Measurements from ENCODE around the gene IL1RN. TPM values are rescaled to one million over a fixed set of nuclear protein-coding genes. Genes with fewer than 3 reads are reported as not detected.

IL1RN gene
- total and polyA plus RNA-seq, 2 of the 4 experiments (the other 2 are of a cell fraction), result not detected

- dilution Hi-C loops (cut with HindIII; ENCODE audit: low sequenced_read_pairs, unreplicated experiment) (no loop called here), in situ Hi-C loops (cut with MboI; ENCODE audit: low sequenced_read_pairs) (no loop called here), intact Hi-C loops (cut with micrococcal nuclease) (no loop called here)
- H2BK15ac ChIP-seq (ENCODE audit: low read depth, low read length), result no peak overlapping the region
- no peak overlapping the region for H2AFZ ChIP-seq (replicated peaks; ENCODE audit: low read length, poor library complexity)
- CTCF ChIA-PET, result no interaction called here
- H4K91ac ChIP-seq (ENCODE audit: insufficient read depth, low read depth, low read length), result no peak overlapping the region
- no peak overlapping the region for H3K56ac ChIP-seq (ENCODE audit: extremely low read depth, insufficient read depth, low read length)
- no peak overlapping the region for H2BK20ac ChIP-seq (ENCODE audit: low read depth, low read length)
- WGBS, 2 experiments (ENCODE audit: extremely low coverage in 2 of 2, insufficient read length in 1 of 2), result 72% methylated on average over 3 of the region's 8 CpGs; no CpG with 5 or more reads in 1 of the 2 experiments
- no peaks in the 10 kb centered on the region for H3K9me3 ChIP-seq (ENCODE audit: control insufficient read depth, insufficient read depth, low read length)
- no peak overlapping the region for H3K4ac ChIP-seq (ENCODE audit: low read depth, low read length)
- no peak overlapping the region for H3K18ac ChIP-seq (ENCODE audit: low read depth, low read length)
- no peaks in the 10 kb centered on the region for H3K4me1 ChIP-seq (ENCODE audit: control insufficient read depth, insufficient read depth, low read length)
- H2AK9ac ChIP-seq (replicated peaks; ENCODE audit: low read depth, low read length, poor library complexity), result no peak overlapping the region
- peaks cover 15% of the 10 kb centered on the region for H3K27me3 ChIP-seq (ENCODE audit: control insufficient read depth, insufficient read depth, low read length)
- no peak overlapping the region for H3K4me2 ChIP-seq (ENCODE audit: low read depth, low read length)
- H2BK5ac ChIP-seq (ENCODE audit: low read depth, low read length, poor library complexity, severe bottlenecking), result no peak overlapping the region
- H3K79me1 ChIP-seq (ENCODE audit: low read depth in 1 of 2, low read length in 2 of 2), result no peaks in the 10 kb centered on the region
- POLR2A ChIA-PET (ENCODE audit: unreplicated experiment), result no interaction called here
- TF ChIP-seq CHD1 (IDR thresholded peaks at IDR 0.05; ENCODE audit: low read depth, low read length) (no peak), MXI1 (IDR thresholded peaks at IDR 0.05; ENCODE audit: borderline replicate concordance, low read depth, low read length) (no peak), NFE2L2 (IDR thresholded peaks at IDR 0.05; ENCODE audit: low read depth, low read length) (no peak)
- no peak overlapping the region for H4K8ac ChIP-seq (ENCODE audit: low read depth in 2 of 2, low read length in 2 of 2)
- no peak overlapping the region for H4K5ac ChIP-seq (ENCODE audit: low read depth, low read length)
- H3K14ac ChIP-seq (replicated peaks; ENCODE audit: low read depth, low read length), result no peak overlapping the region
- H4K20me1 ChIP-seq (ENCODE audit: insufficient read depth, low read length), result no peaks in the 10 kb centered on the region
- no peak overlapping the region for H2AK5ac ChIP-seq (ENCODE audit: low read depth, low read length)
- ATAC-seq (ENCODE audit: low read depth), result no peak
- H3K4me3 ChIP-seq (ENCODE audit: insufficient read depth, low read depth, low read length), result no peak overlapping the region
- no peak overlapping the region for H2BK120ac ChIP-seq (ENCODE audit: low read depth, low read length)
- no TSS peak for BruUV-seq (replicated peaks)
- no peaks in the 10 kb centered on the region for H3K36me3 ChIP-seq (ENCODE audit: control insufficient read depth, insufficient read depth, low read length)
- H3K9me1 ChIP-seq (ENCODE audit: insufficient read depth, low read length), result no peaks in the 10 kb centered on the region
- no peak overlapping the region for H3K27ac ChIP-seq (ENCODE audit: insufficient read depth, low read length)
- DNase-seq, result no peak
- H3K9ac ChIP-seq (ENCODE audit: low read depth, low read length), result no peak overlapping the region
- no peak overlapping the region for H3K23ac ChIP-seq (ENCODE audit: low read depth, low read length)
Observed at GRCh38 chr2:113169002-113169530, 41.7 kb downstream of the IL1RN start.

Measured in IMR-90 (cell line).